ENCODE results near the gene PRKN.

The PRKN gene

GRCh38 chr6:161710698-161711097 is 1016.9 kb downstream of the PRKN start:
- DNase-seq (ENCODE audit: low read depth): no peak

GRCh38 chr6:161701056-161701455 is 1026.5 kb downstream of the PRKN start:
- no peak for DNase-seq (ENCODE audit: low read depth)

GRCh38 chr6:161696801-161697200 is 1030.8 kb downstream of the PRKN start:
- DNase-seq (ENCODE audit: low read depth): no peak

GRCh38 chr6:161694995-161695394 is 1032.6 kb downstream of the PRKN start:
- DNase-seq (ENCODE audit: low read depth): no peak

- no peak for DNase-seq (ENCODE audit: low read depth)
These were observed 1040.9 kb downstream of the PRKN start for GRCh38 chr6:161686655-161687054.

- DNase-seq (ENCODE audit: low read depth): no peak
These were observed 1042.7 kb downstream of the PRKN start for GRCh38 chr6:161684731-161685475.

GRCh38 chr6:161683400-161683799 is 1044.2 kb downstream of the PRKN start:
- no peak for DNase-seq (ENCODE audit: low read depth)

GRCh38 chr6:161682982-161683381 is 1044.6 kb downstream of the PRKN start:
- no peak for DNase-seq (ENCODE audit: low read depth)

GRCh38 chr6:161679980-161680538 is 1047.5 kb downstream of the PRKN start:
- DNase-seq (ENCODE audit: low read depth): no peak

GRCh38 chr6:161677188-161677587 is 1050.4 kb downstream of the PRKN start:
- no peak for DNase-seq (ENCODE audit: low read depth)

- no peak for DNase-seq (ENCODE audit: low read depth)
These were observed 1051.0 kb downstream of the PRKN start for GRCh38 chr6:161676586-161676985.

- no peak for DNase-seq (ENCODE audit: low read depth)
These were observed 1052.5 kb downstream of the PRKN start for GRCh38 chr6:161674930-161675682.

GRCh38 chr6:161673026-161673425 is 1054.5 kb downstream of the PRKN start:
- DNase-seq (ENCODE audit: low read depth): no peak

GRCh38 chr6:161671117-161671516 is 1056.4 kb downstream of the PRKN start:
- no peak for DNase-seq (ENCODE audit: low read depth)

- no peak for DNase-seq (ENCODE audit: low read depth)
These were observed 1058.9 kb downstream of the PRKN start for GRCh38 chr6:161668665-161669064.

- DNase-seq (ENCODE audit: low read depth): no peak
These were observed 1059.6 kb downstream of the PRKN start for GRCh38 chr6:161667957-161668356.

GRCh38 chr6:161663682-161664081 is 1063.9 kb downstream of the PRKN start:
- no peak for DNase-seq (ENCODE audit: low read depth)

- no peak for DNase-seq (ENCODE audit: low read depth)
These were observed 1066.6 kb downstream of the PRKN start for GRCh38 chr6:161660666-161661571.

GRCh38 chr6:161658211-161658610 is 1069.4 kb downstream of the PRKN start:
- no peak for DNase-seq (ENCODE audit: low read depth)

GRCh38 chr6:161654209-161654608 is 1073.4 kb downstream of the PRKN start:
- no peak for DNase-seq (ENCODE audit: low read depth)

- no peak for DNase-seq (ENCODE audit: low read depth)
These were observed 1075.6 kb downstream of the PRKN start for GRCh38 chr6:161651949-161652348.

- no peak for DNase-seq (ENCODE audit: low read depth)
These were observed 1077.7 kb downstream of the PRKN start for GRCh38 chr6:161649841-161650240.
